ENCODE measurements around the gene BRSK1.

The BRSK1 gene

DNA sequence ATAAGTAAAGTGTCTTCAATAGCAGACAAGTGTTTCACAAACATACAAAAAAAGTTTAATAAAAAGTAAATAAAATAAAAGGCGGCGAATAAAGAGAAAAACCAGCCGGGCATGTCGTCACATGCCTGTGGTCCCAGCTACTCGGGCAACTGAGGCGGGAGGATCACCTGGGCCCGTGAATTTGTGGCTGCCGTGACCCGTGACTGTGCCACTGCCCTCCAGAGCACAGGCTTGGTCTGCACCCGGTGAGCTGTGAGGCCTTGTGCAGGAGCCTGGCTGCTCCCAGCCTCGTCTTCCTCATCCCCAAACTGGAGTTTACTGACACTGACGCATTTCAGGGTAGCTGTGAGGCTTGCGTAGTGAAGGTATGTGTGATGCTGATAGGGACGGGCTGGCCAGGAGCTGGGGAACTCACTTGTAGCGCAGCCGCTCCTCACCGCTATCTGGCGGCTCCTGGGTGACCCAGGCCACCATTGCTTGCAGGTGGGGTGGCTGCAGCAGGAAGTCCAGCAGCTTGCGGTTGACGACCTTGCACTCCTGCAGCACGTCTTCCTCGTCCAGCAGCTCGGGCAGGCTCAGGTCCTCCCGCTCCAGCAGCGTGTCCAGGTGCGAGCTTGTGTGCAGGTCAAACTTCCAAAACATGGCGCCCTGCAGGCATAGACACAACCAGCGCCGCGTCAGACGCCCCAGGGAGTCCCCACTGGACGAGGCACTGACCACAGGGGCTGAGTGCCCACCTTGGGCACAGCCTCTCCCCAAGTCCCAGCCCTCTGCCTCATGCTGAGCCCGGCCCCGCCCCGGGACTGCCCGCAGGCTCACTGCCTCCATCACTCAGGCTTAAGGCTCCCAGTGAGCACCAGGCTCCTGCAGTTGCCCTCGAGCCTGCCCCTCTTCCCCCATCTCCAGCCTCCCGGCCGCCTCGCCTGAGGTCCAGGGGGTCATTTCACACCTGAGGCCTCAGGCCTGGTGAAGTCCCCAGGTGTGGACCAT lies 37.0 kb upstream of the BRSK1 start:
- Histone ChIP-seq H3K4me1 (ENCODE audit: control insufficient read depth, insufficient read depth, low read length) (no peaks in the 10 kb centered on the region; the same call in 1 of the 2 replicates), H3K4me3 (ENCODE audit: low read depth, low read length) (no peak overlapping the region), H3K9ac (ENCODE audit: low read length) (no peak overlapping the region), H3K27me3 (ENCODE audit: control insufficient read depth, insufficient read depth, low read length) (no peaks in the 10 kb centered on the region), H3K36me3 (ENCODE audit: control insufficient read depth, insufficient read depth, low read length) (peaks cover 48% of the 10 kb centered on the region), H3K9me3 (ENCODE audit: control insufficient read depth, insufficient read depth, low read depth, low read length) (no peaks in the 10 kb centered on the region), H3K27ac (ENCODE audit: low read depth, low read length) (no peak overlapping the region)

DNA sequence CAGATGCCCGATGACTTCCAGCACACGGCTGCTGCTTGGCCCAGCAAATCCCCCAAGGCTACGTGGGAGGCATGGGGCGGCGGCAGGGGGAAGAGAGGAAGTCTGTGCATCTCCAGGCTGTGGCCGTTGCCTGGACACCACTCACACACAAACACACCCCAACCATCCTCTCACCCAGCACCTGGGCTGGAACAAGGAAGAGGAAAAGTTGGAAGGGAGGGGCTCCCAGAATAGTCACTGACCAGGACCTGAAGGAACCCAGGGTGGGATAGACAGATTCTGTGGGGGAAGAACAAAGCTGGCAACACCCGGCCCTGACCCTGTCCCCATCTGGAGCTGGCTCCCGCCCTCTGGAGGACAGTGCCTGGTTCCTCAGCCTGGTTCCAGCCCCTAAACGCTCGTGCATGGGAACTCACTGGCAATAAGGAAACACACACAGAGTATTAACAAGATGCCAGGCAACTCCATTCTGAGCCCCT lies 36.1 kb upstream of the BRSK1 start:
- H3K27ac ChIP-seq (ENCODE audit: low read depth, low read length), result no peak overlapping the region
- H3K36me3 ChIP-seq (ENCODE audit: control insufficient read depth, insufficient read depth, low read length), result peaks cover 41% of the 10 kb centered on the region
- H3K4me1 ChIP-seq (ENCODE audit: control insufficient read depth, insufficient read depth, low read length), result no peaks in the 10 kb centered on the region; the same call in 1 of the 2 replicates
- H3K27me3 ChIP-seq (ENCODE audit: control insufficient read depth, insufficient read depth, low read length), result no peaks in the 10 kb centered on the region
- no peak overlapping the region for H3K4me3 ChIP-seq (ENCODE audit: low read depth, low read length)
- H3K9ac ChIP-seq (ENCODE audit: low read length), result no peak overlapping the region
- no peaks in the 10 kb centered on the region for H3K9me3 ChIP-seq (ENCODE audit: control insufficient read depth, insufficient read depth, low read depth, low read length)

GRCh38 chr19:55248166-55248675 lies 35.6 kb upstream of the BRSK1 start:
- no peaks in the 10 kb centered on the region for H3K9me3 ChIP-seq (ENCODE audit: control insufficient read depth, insufficient read depth, low read depth, low read length)
- H3K4me1 ChIP-seq (ENCODE audit: control insufficient read depth, insufficient read depth, low read length), result no peaks in the 10 kb centered on the region; the same call in 1 of the 2 replicates
- H3K27me3 ChIP-seq (ENCODE audit: control insufficient read depth, insufficient read depth, low read length), result no peaks in the 10 kb centered on the region
- no peak overlapping the region for H3K9ac ChIP-seq (ENCODE audit: low read length)
- H3K27ac ChIP-seq (ENCODE audit: low read depth, low read length), result no peak overlapping the region
- H3K36me3 ChIP-seq (ENCODE audit: control insufficient read depth, insufficient read depth, low read length), result peaks cover 39% of the 10 kb centered on the region
- H3K4me3 ChIP-seq (ENCODE audit: low read depth, low read length), result no peak overlapping the region

DNA sequence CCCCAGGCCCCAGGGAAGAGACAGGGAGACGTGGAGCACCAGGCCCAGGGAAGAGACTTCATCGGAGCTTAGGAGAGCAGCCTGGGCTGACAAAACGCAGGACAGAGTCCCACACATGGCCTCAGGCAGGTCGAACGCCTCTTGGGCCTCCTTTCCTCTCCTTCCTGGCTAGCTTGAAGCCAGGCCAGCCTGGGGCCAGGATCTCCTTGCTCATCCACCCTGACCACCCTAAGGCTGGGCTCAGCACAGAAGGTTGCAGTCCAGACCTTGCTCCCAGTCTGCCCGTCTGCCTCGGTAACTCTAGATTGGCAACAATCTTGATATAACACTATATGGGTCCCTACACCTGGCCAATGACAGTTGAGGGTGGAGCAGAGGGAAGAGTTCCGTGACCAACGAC lies 35.1 kb upstream of the BRSK1 start:
- Histone ChIP-seq H3K9me3 (ENCODE audit: control insufficient read depth, insufficient read depth, low read depth, low read length) (no peaks in the 10 kb centered on the region), H3K36me3 (ENCODE audit: control insufficient read depth, insufficient read depth, low read length) (peaks cover 36% of the 10 kb centered on the region), H3K27ac (ENCODE audit: low read depth, low read length) (no peak overlapping the region), H3K27me3 (ENCODE audit: control insufficient read depth, insufficient read depth, low read length) (no peaks in the 10 kb centered on the region), H3K9ac (ENCODE audit: low read length) (no peak overlapping the region), H3K4me1 (ENCODE audit: control insufficient read depth, insufficient read depth, low read length) (peaks cover under 1% of the 10 kb centered on the region), H3K4me3 (ENCODE audit: low read depth, low read length) (no peak overlapping the region)

GRCh38 chr19:55249841-55250240 lies 34.0 kb upstream of the BRSK1 start:
- no peak overlapping the region for H3K9ac ChIP-seq (ENCODE audit: low read length)
- no peaks in the 10 kb centered on the region for H3K9me3 ChIP-seq (ENCODE audit: control insufficient read depth, insufficient read depth, low read depth, low read length)
- no peak overlapping the region for H3K4me3 ChIP-seq (ENCODE audit: low read depth, low read length)
- no peak overlapping the region for H3K27ac ChIP-seq (ENCODE audit: low read depth, low read length)
- peaks cover 11% of the 10 kb centered on the region for H3K4me1 ChIP-seq (ENCODE audit: control insufficient read depth, insufficient read depth, low read length)
- peaks cover 24% of the 10 kb centered on the region for H3K36me3 ChIP-seq (ENCODE audit: control insufficient read depth, insufficient read depth, low read length)
- H3K27me3 ChIP-seq (ENCODE audit: control insufficient read depth, insufficient read depth, low read length), result no peaks in the 10 kb centered on the region

GRCh38 chr19:55250262-55251036 lies 33.3 kb upstream of the BRSK1 start:
- H3K36me3 ChIP-seq (ENCODE audit: control insufficient read depth, insufficient read depth, low read length), result peaks cover 18% of the 10 kb centered on the region
- H3K9me3 ChIP-seq (ENCODE audit: control insufficient read depth, insufficient read depth, low read depth, low read length), result no peaks in the 10 kb centered on the region
- H3K27ac ChIP-seq (ENCODE audit: low read depth, low read length), result no peak overlapping the region
- H3K9ac ChIP-seq (ENCODE audit: low read length), result no peak overlapping the region
- no peak overlapping the region for H3K4me3 ChIP-seq (ENCODE audit: low read depth, low read length)
- H3K4me1 ChIP-seq (ENCODE audit: control insufficient read depth, insufficient read depth, low read length), result peaks cover 18% of the 10 kb centered on the region
- H3K27me3 ChIP-seq (ENCODE audit: control insufficient read depth, insufficient read depth, low read length), result no peaks in the 10 kb centered on the region

DNA sequence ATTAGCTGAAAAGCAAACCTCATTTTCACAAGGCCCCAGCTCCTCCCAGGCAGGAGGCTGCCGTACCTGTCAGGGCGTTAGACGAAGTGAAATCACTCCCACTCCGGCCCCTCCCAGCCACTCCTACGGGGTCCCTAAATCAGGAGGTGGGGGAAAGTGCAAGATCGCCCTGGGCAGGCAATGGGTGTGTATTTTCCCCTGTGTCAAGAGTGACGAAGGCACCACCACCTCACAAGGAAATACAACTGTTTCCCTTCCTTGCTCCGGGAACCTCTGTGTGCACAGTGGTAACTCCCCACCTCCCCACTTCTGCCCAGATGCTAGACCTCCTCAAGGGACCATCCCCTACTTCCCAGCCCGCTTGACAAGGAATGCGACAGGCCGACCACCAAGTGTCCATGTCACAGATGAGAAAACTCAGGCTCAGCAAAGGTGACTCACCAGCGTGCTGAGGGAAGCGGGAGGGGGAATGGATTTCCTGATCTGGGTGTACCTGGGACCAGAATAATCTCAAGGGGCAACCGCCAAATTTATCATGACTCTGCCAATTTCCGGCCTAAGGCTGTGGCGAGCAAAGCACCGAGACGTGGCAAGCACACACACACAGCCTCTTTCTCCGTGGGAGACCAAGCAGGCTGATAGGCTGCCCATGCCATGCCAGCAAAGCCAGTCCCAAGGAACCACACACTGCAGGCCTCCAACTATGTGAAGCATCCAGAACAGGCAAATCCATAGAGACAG lies 32.3 kb upstream of the BRSK1 start:
- peaks cover 28% of the 10 kb centered on the region for H3K4me1 ChIP-seq (ENCODE audit: control insufficient read depth, insufficient read depth, low read length)
- H3K9ac ChIP-seq (ENCODE audit: low read length), result no peak overlapping the region
- no peak overlapping the region for H3K27ac ChIP-seq (ENCODE audit: low read depth, low read length)
- no peaks in the 10 kb centered on the region for H3K9me3 ChIP-seq (ENCODE audit: control insufficient read depth, insufficient read depth, low read depth, low read length)
- H3K4me3 ChIP-seq (ENCODE audit: low read depth, low read length), result no peak overlapping the region
- H3K27me3 ChIP-seq (ENCODE audit: control insufficient read depth, insufficient read depth, low read length), result no peaks in the 10 kb centered on the region
- H3K36me3 ChIP-seq (ENCODE audit: control insufficient read depth, insufficient read depth, low read length), result peaks cover 10% of the 10 kb centered on the region

DNA sequence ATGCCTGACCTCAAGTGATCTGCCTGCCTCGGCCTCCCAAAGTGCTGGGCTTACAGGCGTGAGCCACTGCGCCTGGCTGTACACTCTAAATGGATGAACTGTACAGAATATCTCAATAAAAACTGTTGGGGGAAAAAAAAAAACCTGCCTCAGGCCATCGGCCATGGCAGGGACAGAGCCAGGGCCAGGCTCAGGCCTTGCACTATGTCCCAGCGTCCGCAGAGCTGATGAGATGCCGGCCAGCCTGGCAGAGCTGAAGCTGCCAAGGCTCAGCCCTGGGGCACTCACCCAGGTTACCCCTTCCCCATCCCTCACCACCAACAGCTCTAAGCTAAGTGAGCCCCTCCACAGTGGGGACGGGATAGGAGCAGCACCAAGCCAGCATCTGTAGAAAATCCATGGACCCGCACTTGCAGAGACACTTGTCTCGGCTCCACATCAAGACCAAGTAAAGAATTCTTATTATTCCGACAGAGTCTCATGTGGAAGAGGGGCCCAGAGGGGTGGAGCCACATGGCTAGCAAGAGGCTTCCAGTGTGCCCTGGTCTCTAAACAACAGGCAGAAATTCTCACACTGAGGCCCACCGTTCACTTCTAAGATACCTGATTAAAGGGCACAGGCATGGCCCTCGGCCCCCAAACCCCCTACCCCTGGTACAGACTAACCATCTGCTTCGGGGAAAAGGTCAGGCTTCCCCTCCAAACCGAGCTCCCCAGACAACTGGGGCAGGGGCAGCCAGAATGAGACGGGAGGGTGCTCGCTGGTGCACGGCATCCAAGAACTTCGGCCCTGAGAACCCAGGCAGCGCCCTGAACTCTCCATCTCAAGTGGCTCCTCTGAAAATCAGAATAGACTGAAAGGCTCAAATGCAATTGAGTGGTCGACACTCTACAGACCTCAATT lies 30.8 kb upstream of the BRSK1 start:
- Histone ChIP-seq H3K27me3 (ENCODE audit: control insufficient read depth, insufficient read depth, low read length) (no peaks in the 10 kb centered on the region), H3K9ac (ENCODE audit: low read length) (no peak overlapping the region), H3K4me1 (ENCODE audit: control insufficient read depth, insufficient read depth, low read length) (peaks cover 37% of the 10 kb centered on the region), H3K9me3 (ENCODE audit: control insufficient read depth, insufficient read depth, low read depth, low read length) (no peaks in the 10 kb centered on the region), H3K4me3 (ENCODE audit: low read depth, low read length) (no peak overlapping the region), H3K36me3 (ENCODE audit: control insufficient read depth, insufficient read depth, low read length) (peaks cover 5% of the 10 kb centered on the region; the same call in 1 of the 2 replicates), H3K27ac (ENCODE audit: low read depth, low read length) (no peak overlapping the region)

DNA sequence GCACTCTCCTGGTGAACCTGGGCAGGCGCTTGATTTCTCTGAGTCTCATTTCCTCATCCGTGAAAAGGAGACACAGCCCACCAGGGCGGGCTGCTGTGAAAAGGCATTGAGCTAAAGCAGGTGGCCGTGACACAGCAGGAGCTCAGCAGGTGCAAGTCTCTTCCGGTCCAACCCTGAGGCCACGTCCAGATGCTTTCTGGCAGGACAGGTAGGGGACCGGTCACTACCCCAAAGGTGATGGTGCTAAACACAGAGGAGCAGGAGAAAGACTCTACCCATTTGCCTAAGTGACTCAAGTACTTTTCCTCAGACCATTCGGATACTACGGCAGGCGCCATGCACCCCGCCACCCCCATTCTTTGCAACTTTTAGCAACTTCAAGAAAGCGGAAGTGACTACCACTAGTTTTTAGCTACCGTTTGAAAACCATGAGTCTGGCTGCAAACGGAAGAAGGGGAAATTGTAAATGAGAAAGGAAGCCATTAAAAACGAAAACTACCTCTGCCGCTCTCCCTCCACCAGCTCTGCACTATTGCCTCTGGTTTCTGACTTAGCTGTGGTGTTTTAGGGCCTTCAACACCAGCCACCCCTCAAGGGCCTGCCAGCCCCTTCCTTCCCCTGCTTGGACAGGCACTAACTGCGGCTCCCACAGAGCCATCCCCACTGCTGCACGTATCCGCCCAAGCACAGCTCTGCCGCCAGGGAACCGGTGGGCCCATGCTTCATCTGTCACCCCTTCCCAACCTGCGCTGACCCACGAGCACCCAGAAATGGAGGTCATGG lies 29.8 kb upstream of the BRSK1 start:
- H3K36me3 ChIP-seq (ENCODE audit: control insufficient read depth, insufficient read depth, low read length), result 0 out of 2 replicates have a peak, but pooled peaks cover 5% of the 10 kb centered on the region
- no peak overlapping the region for H3K27ac ChIP-seq (ENCODE audit: low read depth, low read length)
- H3K9me3 ChIP-seq (ENCODE audit: control insufficient read depth, insufficient read depth, low read depth, low read length), result no peaks in the 10 kb centered on the region
- H3K9ac ChIP-seq (ENCODE audit: low read length), result peak overlapping the region; percentile 9
- H3K27me3 ChIP-seq (ENCODE audit: control insufficient read depth, insufficient read depth, low read length), result no peaks in the 10 kb centered on the region
- peaks cover 37% of the 10 kb centered on the region for H3K4me1 ChIP-seq (ENCODE audit: control insufficient read depth, insufficient read depth, low read length)
- H3K4me3 ChIP-seq (ENCODE audit: low read depth, low read length), result no peak overlapping the region
